DMS79 (cell line): ENCODE results near the gene RHEX.
"Not testable (repeated sequence)": the region's sequence is repeated elsewhere in the genome, so short reads cannot be mapped to it uniquely, and the experiment has no call there.

ENCODE experiments used
- DNase-seq: peaks from one replicate; lab custom pipeline; 2025; lab: John Stamatoyannopoulos, UW

The RHEX gene

DNA sequence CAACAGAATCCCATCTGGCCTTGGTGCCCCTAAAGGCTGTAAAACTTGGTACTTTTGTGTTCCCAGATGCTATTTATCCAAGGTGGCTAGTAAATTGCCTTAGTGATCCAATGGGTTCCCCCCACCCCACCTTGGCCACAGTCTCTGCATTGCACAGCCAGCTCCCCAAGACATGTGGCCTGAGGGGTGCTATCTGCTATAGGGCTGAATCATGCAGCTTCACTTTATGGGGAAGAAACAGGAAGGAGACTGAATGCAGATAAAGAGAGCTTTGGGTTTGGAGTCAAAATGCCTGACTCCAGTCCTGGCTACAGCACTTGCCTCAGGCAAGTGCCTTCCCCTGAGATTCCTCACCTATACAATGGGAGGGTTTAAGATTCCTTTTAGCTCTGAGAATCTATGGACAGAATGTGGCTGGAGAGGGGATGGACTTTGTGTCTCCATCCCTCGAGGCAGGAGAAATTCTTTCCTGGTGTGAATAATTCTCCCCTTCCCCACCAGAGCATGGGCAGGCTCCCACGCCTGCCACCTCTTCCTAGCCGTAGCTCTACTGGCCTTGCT lies 6.5 kb downstream of the RHEX start:
- DNase-seq = no peak

DNA sequence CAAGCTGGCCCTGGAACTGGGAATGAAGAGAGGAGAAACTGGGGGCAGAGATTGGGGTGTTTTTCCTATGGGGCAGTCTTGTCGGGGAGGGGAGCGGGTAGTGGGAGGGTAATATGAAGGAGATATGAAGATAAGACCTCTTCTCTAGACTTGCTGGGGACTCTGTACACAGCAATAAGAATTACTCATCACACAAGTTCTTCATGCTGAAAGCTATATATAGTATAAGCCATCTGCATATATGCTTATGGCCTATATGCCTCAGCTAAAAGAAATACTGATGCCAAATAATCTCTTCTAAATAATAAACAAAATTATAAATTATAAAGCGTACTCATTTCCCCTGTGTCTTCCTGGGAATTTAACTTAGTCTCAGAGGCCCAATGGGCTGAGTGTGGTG lies 7.9 kb downstream of the RHEX start:
- no peak for DNase-seq

DNA sequence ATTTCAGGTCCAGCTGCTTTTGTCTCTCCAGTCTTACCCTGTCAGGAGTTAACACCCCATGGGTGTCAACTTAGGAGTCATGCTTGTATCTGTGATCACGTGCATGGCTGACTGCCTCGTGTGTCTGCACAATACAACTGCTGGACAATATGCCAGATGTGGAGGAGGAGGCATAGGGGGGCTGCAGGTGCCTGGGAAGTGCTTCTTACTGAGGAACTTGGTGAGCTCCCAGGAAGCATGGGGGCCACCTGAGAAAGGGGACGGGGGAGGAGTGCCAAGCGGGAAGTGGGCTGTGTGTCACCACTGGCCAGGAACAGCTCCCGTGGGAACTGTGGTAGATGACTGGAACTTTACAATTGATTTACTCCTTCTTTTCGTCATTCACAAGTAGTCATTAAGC lies 9.5 kb downstream of the RHEX start:
- no peak for DNase-seq

DNA sequence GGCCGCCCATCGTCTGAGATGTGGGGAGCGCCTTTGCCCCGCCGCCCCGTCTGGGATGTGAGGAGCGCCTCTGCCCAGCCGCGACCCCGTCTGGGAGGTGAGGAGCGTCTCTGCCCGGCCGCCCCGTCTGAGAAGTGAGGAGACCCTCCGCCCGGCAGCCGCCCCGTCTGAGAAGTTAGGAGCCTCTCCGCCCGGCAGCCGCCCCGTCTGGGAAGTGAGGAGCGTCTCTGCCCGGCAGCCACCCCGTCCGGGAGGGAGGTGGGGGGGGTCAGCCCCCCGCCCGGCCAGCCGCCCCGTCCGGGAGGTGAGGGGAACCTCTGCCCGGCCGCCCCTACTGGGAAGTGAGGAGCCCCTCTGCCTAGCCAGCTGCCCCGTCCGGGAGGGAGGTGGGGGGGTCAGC lies 11.0 kb downstream of the RHEX start:
- DNase-seq = not testable (repeated sequence)

DNA sequence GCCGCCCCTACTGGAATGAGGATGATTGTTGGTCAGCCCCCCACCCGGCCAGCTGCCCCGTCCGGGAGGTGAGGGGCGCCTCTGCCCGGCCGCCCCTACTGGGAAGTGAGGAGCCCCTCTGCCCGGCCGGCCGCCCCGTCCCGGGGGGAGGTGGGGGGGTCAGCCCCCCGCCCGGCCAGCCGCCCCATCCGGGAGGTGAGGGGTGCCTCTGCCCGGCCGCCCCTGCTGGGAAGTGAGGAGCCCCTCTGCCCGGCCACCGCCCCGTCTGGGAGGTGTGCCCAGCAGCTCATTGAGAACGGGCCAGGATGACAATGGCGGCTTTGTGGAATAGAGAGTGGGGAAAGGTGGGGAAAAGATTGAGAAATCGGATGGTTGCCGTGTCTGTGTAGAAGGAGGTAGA lies 11.5 kb downstream of the RHEX start:
- DNase-seq = not testable (repeated sequence)

DNA sequence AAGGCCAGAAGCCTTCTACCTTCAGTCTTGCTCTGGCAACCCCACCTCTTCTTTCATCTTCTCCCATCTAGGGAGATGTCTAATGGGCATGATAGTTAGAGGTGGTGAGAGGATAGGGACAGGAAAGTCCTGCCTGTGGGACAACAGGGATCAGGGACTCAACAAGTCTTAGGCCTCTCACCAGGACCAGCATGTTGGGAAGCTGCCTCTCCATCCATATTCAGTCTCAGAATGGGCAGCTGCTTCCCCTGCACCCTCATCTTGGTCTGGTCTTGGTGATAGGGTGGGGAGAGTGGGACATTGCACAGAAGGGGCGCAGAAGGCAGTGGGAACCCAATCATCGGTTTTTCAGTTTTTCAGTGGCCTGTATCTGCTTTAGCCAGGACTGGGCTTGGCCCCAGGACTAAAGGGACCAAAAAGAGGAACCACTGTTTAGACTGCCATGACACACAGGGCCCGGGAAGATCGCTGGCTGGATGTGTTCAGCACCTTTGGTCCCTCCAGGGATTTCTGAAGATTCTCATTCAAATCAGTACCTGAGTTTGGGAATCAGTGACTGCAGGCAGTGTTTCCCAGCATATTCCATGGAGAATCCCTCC lies 12.7 kb downstream of the RHEX start:
- no peak for DNase-seq

DNA sequence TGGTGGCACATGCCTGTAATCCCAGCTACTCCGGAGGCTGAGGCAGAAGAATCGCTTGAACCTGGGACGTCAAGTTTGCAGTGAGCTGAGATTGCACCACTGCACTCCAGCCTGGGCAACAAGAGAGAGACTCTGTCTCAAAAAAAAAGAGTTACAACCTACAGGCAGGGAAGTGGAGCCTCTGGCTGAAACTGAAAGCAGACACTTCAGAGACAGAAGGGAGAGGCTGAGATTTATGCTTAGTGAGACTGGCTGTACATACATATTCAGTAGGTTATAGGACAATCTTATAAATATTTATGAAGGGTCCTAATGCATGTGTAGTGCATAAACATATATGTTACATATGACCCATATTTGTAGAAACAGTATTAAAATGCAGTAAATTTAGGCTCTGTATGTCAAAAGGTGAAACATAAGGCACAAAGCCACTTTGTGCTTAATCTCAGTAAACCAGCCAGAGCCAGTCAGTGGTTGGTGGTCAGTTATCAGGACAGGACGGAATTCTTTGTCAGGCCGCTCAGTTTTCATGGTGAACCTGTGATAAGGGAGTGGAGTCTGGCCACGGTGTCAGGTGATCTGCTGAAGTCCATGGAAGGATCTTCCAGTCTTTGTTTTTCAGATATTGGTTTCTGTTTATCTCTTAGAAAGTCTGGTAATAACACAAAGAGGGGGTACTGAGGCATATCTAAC lies 13.7 kb downstream of the RHEX start:
- no peak for DNase-seq

DNA sequence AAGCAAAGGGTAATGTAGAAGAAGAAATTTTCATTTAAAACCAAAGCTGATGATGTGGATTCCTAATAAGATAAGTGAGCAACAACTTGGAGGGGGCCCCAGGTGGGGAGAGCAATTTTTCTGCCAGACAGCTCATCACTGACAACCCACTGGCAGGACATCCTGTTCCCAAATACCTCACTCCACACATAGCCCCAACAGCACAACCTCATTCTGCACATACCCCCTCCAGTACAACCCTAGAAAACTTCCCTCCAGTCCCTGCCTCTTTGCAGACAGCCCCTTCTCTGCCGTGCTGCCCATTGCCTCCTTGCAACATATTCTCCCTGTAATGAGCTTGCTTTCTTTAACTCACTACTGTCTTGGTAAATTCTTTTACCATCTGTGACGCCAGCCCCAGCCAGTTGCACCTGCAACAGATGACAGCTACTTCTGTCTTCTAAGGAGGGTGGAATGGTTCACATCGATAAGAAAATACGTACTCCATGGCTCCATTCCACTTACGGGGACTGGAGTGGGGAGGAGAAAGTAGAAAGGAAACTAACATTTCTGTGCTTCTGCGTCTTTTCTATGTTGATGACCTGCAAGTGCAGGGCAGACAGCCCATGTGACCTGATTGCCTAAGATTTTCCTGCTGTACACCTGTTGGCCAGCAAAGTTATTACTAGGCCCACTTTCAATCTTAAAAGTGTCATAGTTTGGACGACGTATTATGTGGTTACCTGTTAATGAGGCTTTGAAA lies 14.7 kb downstream of the RHEX start:
- no peak for DNase-seq

DNA sequence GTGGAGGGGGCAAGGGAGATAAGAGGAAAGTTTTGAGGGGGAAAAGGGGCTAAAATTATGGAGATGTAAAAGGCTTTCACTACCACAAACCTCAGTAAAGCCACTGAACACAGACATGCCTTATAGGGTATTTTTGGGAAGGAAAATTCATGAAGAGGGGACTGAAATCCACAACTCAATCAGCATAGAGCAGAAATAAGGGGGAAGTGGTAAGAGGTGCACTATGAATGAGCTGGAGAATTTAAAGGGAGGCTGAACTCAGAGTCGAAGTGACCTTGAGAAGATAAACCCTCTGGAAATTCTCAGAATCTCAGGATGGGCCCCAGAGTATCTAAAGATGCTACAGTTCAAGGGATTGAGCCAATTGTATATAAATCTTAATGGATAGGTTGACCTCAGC lies 15.3 kb downstream of the RHEX start:
- DNase-seq = no peak

DNA sequence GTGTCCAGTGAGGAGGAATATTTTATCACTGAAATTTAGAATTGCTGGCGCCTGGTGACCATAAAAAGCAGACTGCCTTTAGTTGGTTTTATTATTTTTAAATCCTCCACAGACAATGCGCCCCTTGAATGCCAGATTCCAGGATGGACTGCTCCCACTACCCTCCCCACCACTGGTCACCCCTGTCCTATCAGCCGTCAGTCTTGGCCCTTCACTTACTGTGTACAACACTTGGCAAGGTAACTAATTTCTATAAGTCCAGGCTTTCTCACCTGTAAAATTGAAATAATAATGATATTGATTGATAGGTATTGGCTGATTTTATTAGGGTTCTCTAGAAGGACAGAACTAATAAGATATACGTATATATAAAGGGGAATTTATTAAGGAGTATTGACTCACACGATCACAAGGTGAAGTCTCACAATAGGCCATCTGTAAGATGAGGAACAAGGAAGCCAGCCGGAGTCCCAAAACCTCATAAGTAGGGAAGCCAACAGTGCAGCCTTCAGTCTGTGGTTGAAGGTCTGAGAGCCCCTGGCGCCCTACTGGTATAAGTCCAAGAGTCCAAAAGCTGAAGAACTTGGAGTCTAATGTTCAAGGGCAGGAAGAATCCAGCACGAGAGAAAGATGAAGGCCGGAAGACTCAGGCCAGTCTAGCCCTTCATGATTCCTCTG lies 17.8 kb downstream of the RHEX start:
- DNase-seq = no peak

DNA sequence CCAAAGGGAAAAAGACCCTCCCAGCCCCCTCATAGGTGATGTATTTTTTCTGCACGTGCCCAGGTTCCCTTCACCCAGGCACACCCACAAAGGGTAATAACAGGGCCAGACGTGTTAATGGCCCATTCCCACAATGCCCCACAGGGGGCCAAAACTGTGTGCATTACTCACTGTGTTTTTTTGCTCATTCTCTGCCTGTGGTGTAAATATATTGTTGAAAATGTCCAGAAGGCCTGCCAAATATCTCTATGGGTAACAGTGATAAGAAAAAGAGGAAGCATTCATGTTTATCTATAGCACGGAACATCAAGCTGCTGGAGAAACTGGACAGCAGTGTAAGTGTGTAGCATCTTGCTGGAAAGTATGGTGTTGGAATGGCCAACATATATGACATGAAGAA lies 21.9 kb downstream of the RHEX start:
- DNase-seq = no peak

DNA sequence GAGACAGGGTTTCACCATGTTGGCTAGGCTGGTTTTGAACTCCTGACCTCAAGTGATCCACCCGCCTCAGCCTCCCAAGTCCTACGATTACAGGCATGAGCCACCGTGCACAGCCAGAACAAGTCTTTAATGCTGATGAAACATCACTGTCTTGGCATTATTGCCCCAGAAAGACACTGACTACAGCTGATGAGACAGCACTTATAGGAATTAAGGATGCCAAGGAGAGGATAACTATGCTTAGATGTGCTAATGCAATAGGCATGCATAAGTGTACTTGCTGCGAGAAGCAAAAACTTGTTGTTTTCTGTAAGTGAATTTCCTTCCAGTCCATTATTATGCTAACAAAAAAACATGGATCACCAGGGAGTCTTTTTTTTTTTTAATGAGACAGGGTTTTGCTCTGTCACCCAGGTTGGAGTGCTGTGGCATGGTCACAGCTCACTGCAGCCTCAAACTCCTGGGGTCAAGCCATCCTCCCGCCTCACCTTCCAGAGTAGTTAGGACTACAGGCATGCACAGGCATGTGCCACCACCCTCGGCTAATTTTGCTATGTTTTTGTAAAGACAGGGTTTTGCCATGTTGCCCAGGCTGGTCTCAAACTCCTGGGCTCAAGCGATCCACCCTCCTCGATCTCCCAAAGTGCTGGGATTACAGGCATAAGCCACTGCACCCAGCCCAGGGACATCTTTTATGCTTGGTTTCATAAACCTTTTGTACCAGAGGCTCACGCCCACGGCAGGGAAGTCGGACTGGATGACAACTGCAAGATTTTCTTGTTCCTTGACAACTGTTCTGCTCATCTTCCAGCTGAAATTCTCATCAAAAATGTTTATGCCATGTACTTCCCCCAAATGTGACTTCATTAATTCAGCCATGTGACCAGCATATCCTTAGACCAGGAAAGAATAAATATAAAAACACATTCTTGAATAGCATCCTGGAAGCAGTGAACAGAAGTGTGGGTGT lies 23.1 kb downstream of the RHEX start:
- DNase-seq = no peak

DNA sequence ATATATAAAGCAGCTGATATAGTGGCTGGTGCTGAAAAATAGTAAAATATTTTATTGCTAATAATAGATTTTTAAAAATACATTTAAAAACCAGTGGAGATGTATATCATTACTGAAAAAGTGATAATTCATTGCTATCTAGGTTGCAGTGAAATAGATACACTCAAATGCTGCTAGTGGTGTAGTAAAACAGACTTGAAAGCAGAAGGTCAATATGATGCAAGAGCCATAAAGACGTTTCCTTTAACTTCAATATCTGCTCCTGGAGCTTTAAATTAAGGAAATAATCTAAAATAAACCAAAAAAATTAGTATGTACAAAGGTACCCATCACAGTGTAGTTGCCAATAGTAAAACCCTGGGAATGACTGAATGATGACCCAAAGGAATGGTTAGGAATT lies 26.2 kb downstream of the RHEX start:
- no peak for DNase-seq

DNA sequence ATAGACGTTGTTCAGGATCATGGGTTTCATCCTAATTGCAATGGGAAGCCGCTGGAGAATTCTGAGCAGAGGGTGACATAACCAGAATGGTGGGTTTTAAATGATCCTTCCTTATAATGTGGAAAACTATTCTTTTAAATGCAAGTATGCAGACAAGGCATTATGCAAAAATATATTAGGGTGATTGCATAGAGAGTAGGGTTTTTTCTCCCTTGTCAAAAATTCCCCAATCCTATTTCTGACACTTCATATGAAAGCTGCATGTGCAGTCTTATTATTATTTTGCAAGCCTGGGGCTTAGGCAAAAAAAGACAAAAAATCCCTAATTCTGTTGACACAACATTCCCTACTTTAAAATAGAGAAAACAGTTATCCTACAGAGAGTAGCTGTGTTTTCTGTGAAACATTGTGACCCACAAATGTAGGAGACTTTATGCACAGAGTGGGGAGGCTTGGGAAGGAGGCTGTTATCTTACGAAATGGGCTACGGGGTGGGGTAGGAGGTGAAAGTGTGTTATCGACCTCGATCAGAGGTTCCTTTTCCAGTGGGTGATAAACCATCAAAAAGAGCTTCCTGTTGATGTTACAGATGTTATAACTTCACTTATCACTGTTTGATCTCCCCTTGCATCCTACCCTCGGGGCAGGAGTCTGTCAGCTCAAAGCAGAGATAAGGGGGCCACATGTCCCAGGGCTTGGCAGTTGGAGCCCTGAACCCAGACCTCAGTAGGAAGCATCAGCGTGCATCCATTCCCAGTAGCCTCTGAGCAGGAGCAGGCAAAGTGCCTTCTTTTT lies 27.2 kb downstream of the RHEX start:
- no peak for DNase-seq

DNA sequence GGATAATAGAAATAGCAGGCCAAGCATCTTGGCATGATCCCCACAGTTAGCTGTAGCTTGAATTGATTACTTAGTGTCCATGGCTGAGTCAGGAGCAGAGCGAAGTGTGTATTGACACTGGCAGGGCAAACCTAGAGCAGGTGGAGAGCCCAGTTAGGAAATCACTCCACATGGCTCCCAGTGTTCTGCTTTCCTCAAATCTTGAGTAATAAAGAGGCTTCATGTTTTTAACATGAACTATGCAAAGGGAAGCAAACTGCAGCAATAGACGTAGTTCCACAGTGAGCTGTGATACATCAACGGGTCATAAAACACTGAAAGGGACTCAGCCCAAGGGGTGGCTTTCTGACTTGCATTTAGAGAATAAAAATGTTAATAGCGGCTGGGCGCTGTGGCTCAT lies 28.9 kb downstream of the RHEX start:
- no peak for DNase-seq

DNA sequence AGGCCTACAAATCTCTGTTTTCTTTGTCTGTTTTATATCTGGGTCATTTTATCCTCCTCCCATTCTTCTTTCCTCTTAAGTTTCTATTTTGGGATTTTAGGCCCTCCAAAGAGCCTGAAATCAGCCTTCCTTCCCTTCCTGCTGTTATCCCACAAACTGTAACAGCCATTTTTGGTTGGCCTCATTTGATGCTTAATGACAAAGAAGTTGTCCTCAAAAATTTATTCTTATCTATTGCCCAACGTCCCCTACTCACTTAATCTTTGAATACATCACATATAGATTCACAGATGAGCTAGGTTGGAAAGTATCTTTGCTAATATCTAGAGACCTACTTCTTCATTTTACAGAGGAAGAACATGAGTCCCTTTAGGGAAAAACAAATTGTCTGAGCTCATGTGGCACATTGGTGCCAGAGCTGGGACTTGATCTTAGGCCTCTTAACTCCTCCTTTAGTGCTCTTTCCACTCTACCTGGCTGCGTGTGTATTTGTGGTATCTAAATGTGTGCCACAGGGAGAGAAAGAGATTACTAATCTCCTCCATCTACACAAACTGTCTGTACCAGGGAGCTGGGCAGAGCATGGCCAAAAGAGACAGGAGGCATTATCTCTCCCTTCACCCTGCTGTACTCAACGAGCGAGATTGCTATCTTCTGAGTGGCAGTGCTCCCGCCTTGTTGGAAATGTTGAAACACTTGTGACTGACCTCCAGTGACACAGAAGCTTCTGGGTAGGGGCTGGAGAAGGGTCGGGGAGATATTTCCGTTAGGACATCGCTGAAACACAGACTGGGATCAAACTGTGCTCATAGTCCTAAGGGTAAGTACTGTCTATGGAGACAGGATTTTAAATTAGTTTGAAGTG lies 30.1 kb downstream of the RHEX start:
- no peak for DNase-seq

DNA sequence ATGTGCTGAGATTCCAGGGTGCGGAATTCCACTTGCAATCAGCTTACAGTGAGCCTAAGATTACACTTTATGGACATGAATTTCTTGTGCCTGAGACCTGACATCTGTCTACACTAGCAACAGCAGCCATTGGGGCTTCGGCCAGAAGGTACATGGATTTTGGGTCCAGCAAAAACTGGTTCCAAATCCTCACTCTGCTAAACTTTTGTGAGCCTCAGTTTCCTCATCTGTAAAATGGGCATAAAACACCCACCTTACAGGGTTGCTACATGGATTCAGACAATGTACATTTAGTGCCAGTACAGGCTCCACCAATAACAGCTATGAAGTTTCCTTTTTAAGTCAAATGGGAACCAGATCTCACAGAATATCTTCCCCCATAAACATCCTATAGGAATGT lies 30.8 kb downstream of the RHEX start:
- no peak for DNase-seq

DNA sequence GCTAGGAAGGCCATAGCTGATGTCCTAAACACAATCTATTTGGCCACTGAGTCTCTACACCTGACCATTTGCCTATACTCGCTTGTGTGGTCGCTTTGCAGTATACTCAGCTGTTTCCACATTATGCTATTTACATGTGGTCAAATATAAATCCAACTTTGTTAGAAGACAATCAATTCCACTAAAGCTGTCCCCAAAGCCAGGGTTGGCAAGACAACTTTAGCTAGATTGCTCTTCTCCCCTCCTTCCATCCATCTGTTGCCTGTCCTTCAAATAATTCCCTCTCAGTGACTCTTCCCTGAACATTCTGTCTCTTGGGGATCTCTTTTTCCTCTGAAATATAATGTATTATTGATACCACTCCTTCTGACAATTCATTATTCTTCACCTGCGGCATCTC lies 34.1 kb downstream of the RHEX start:
- no peak for DNase-seq

DNA sequence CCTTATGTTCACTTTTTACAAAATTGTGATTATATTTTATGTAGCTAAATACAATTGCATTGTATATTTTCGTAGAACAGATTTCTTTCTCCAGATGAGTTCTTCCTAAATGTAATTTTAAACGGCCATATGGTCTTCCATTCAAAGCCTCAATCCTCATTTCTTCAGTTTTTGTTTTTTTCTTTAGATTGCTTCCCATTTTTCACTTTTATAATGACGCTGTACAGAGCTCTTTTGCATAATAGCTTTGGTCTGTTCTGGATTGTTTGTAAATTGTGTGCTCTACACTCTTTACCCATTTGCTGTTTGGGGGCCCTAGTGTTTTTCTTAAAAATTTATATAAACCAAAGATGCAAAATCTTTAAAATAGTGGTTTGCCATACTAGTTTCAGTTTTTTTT lies 36.4 kb downstream of the RHEX start:
- no peak for DNase-seq

DNA sequence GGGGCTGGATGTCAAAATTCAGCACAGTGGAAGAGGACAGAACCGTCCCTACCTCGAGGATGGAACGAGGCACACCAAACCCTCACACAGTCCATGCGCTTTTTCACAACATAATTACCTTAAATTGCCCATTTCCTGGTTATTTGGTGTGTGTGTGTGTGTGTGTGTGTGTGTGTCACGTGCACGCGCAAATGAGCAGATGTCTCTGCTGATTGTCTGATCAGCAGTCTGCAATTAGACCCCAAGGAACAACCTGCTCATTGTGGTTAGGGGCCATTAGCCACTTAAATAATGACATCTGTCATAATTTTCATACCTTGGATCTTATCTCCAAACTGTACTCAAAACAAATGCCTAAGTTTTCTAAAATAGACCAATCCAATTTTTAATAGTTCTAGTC lies 41.1 kb downstream of the RHEX start:
- no peak for DNase-seq
